Gastroesophageal sphincter (tissue), 4 donors: ENCODE data around the gene RIPK3. TPM values are rescaled to one million over a fixed set of nuclear protein-coding genes. Genes with fewer than 3 reads are reported as not detected.

ENCODE experiments used
- ATAC-seq: fragments of 150-250 bp; one replicate; pipeline ENCODE4 v1.9.1; 2016; ENCODE audit warnings: mild to moderate bottlenecking, moderate library complexity
- H3K27ac ChIP-seq, 4 donors: fragments of 200-600 bp; sonication (generic) in 3 of 4; 1 replicate in 3 of 4; 2 replicates in 1 of 4; pipeline ENCODE4 v1.5.1; 2016 to 2019
- H3K27me3 ChIP-seq: fragments of 200-600 bp; sonication (generic); one replicate; pipeline ENCODE4 v1.5.1; 2019
- H3K36me3 ChIP-seq, 2 donors: fragments of 200-600 bp; sonication (generic); one replicate each; pipeline ENCODE4 v1.5.1; 2019; ENCODE audit warnings: control low read depth in 1 of 2
- H3K4me1 ChIP-seq, 3 donors: fragments of 200-600 bp; sonication (generic); 1 replicate in 2 of 3; 2 replicates in 1 of 3; pipeline ENCODE4 v1.5.1; 2016 to 2019; ENCODE audit warnings: control low read depth in 2 of 3
- H3K4me3 ChIP-seq, 2 donors: fragments of 200-600 bp; sonication (generic); one replicate each; pipeline ENCODE4 v1.5.1; 2019; ENCODE audit warnings: mild to moderate bottlenecking in 1 of 2, moderate library complexity in 1 of 2
- H3K9me3 ChIP-seq, 3 donors: fragments of 200-600 bp; sonication (generic); one replicate each; pipeline ENCODE4 v1.5.1; 2017 to 2019; ENCODE audit warnings: control low read depth in 2 of 3
- CTCF ChIP-seq, 4 experiments: fragments of 200-600 bp in 2 of 4; fragments of 450-650 bp in 2 of 4; sonication (generic) in 1 of 4; IDR thresholded peaks; one replicate each; pipeline ENCODE4 v1.5.1; 2017 to 2019; ENCODE audit warnings: antibody characterized with exemption in 4 of 4, mild to moderate bottlenecking in 2 of 4, moderate library complexity in 2 of 4
- EP300 ChIP-seq: sonication (generic); formaldehyde crosslinking; IDR thresholded peaks from one replicate; pipeline ENCODE4 v1.6.1; 2017; ENCODE audit warnings: antibody characterized with exemption, mild to moderate bottlenecking
- POLR2A ChIP-seq, 2 donors: fragments of 450-650 bp; IDR thresholded peaks; one replicate each; pipeline ENCODE4 v1.6.1; 2017; ENCODE audit warnings: antibody characterized with exemption in 2 of 2, mild to moderate bottlenecking in 2 of 2, moderate library complexity in 1 of 2
- POLR2AphosphoS5 ChIP-seq: sonication (generic); formaldehyde crosslinking; IDR thresholded peaks from one replicate; pipeline ENCODE4 v1.6.1; 2017; ENCODE audit warnings: antibody characterized with exemption
- WGBS, 2 donors: methylation state at CpG; one replicate each; pipeline ENCODE4 v1.1.5; 2018; ENCODE audit warnings: low coverage in 1 of 2; 5-methylcytosine and 5-hydroxymethylcytosine counted together
- total RNA-seq, 4 donors: library from RNA; depleted of rRNA; stranded (reverse); fragments of >200 nt; gene quantifications; one replicate each; pipeline ENCODE4 v1.1.0, GENCODE V29; 2016

RIPK3 gene
- total RNA-seq, 4 donors from 2014 or later = 3.1 to 8.9 (median 3.9) TPM

- no peaks in the 10 kb centered on the region for H3K9me3 ChIP-seq
- TF ChIP-seq POLR2AphosphoS5 (no peak), EP300 (no peak), POLR2A (IDR thresholded peaks at IDR 0.05) (no peak), CTCF (IDR thresholded peaks at IDR 0.05) (no peak)
- peaks cover 0 to 42% (median 0%) of the 10 kb centered on the region in 3 donors for H3K4me1 ChIP-seq
- peaks cover 65% of the 10 kb centered on the region for H3K27me3 ChIP-seq
- no peak for ATAC-seq
- whole genome bisulfite sequencing, 2 donors = 80 to 94% methylated on average over 1 to 2 of the region's 3 CpGs
- peaks cover 0 to 2% of the 10 kb centered on the region in 2 donors for H3K36me3 ChIP-seq
- no peak overlapping the region for H3K4me3 ChIP-seq
- peak overlapping the region in 2 of 4 donors; percentile 28 to 30 for H3K27ac ChIP-seq
Measured at GRCh38 chr14:24317141-24317928, 22.5 kb downstream of the RIPK3 start.

DNA sequence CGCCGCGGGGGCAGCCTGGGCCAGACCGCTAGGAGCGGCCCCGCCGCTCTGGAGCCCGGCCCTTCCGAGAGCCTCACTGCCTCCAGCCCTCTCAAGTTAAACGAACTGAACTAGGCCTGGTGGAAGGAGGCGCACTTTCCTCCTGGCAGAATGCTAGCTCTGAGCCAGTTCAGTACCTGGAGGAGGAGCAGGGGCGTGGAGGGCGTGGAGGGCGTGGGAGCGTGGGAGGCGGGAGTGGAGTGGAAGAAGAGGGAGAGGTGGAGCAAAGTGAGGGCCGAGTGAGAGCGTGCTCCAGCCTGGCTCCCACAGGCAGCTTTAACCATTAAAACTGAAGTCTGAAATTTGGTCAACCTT is 23.2 kb downstream of the RIPK3 start:
- Histone ChIP-seq H3K4me1 (peaks cover 0 to 50% (median 0%) of the 10 kb centered on the region in 3 donors), H3K36me3 (peaks cover 0 to 2% of the 10 kb centered on the region in 2 donors), H3K27ac (peak overlapping the region in 3 of 4 donors; percentile 28 to 30 (median 28)), H3K4me3 (peak overlapping the region in 1 of 2 donors; percentile 4), H3K27me3 (peaks cover 65% of the 10 kb centered on the region), H3K9me3 (no peaks in the 10 kb centered on the region)
- no peak for TF ChIP-seq EP300
- TF ChIP-seq CTCF (IDR thresholded peaks at IDR 0.05) = no peak
- no peak for TF ChIP-seq POLR2AphosphoS5
- no peak for TF ChIP-seq POLR2A (IDR thresholded peaks at IDR 0.05)
- 54% methylated on average over 6 of the region's 18 CpGs; no CpG with 5 or more reads in 1 of the 2 donors for WGBS, 2 donors
- peak; percentile 9 for ATAC-seq

DNA sequence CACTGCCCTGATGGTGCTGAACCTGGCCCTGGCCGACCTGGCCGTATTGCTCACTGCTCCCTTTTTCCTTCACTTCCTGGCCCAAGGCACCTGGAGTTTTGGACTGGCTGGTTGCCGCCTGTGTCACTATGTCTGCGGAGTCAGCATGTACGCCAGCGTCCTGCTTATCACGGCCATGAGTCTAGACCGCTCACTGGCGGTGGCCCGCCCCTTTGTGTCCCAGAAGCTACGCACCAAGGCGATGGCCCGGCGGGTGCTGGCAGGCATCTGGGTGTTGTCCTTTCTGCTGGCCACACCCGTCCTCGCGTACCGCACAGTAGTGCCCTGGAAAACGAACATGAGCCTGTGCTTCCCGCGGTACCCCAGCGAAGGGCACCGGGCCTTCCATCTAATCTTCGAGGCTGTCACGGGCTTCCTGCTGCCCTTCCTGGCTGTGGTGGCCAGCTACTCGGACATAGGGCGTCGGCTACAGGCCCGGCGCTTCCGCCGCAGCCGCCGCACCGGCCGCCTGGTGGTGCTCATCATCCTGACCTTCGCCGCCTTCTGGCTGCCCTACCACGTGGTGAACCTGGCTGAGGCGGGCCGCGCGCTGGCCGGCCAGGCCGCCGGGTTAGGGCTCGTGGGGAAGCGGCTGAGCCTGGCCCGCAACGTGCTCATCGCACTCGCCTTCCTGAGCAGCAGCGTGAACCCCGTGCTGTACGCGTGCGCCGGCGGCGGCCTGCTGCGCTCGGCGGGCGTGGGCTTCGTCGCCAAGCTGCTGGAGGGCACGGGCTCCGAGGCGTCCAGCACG is 23.8 kb downstream of the RIPK3 start:
- peak overlapping the region in 3 of 4 donors; percentile 28 to 61 (median 30) for H3K27ac ChIP-seq
- 16% methylated on average over 13 of the region's 70 CpGs; no CpG with 5 or more reads in 1 of the 2 donors for WGBS, 2 donors
- ATAC-seq = peak; percentile 67
- H3K36me3 ChIP-seq = peaks cover 0 to 2% of the 10 kb centered on the region in 2 donors
- TF ChIP-seq CTCF (IDR thresholded peaks at IDR 0.05) (peak in 2 of 4 experiments; percentile 28 to 41), EP300 (no peak), POLR2A (IDR thresholded peaks at IDR 0.05) (peak in 1 of 2 donors; percentile 19), POLR2AphosphoS5 (no peak)
- peaks cover 65% of the 10 kb centered on the region for H3K27me3 ChIP-seq
- H3K4me3 ChIP-seq = peak overlapping the region in 1 of 2 donors; percentile 4
- H3K9me3 ChIP-seq = no peaks in the 10 kb centered on the region
- H3K4me1 ChIP-seq = peaks cover 0 to 56% (median 0%) of the 10 kb centered on the region in 3 donors

- no peak for TF ChIP-seq CTCF (IDR thresholded peaks at IDR 0.05)
- TF ChIP-seq EP300 = no peak
- no peak for TF ChIP-seq POLR2A (IDR thresholded peaks at IDR 0.05)
- no peak for TF ChIP-seq POLR2AphosphoS5
- ATAC-seq = no peak
- Histone ChIP-seq H3K27ac (peak overlapping the region in 3 of 4 donors; percentile 28 to 61 (median 30)), H3K4me1 (peaks cover 0 to 62% (median 4%) of the 10 kb centered on the region in 3 donors), H3K36me3 (peaks cover 0 to 2% of the 10 kb centered on the region in 2 donors), H3K9me3 (no peaks in the 10 kb centered on the region), H3K27me3 (peaks cover 60% of the 10 kb centered on the region), H3K4me3 (no peak overlapping the region)
- WGBS, 2 donors = 76 to 86% methylated on average over 1 to 3 of the region's 10 CpGs
Measured at GRCh38 chr14:24315243-24315806, 24.5 kb downstream of the RIPK3 start.
